HG02943 (cell line): ENCODE results near the gene KIAA1671.
"Not testable (repeated sequence)": the region's sequence is repeated elsewhere in the genome, so short reads cannot be mapped to it uniquely, and the experiment has no call there.

Experiments
- ATAC-seq: cut with Tn5 transposase; IDR thresholded peaks from one replicate; pipeline ENCODE4 v1.9.1; 2021; ENCODE audit warnings: mild to moderate bottlenecking, low read depth, moderate library complexity; ENCODE audit not compliant: unreplicated experiment

KIAA1671 gene

GRCh38 chr22:25182131-25183110, 229.9 kb downstream of the KIAA1671 start:
- no peak for ATAC-seq

- no peak for ATAC-seq
Observed at GRCh38 chr22:25183949-25184619, 231.6 kb downstream of the KIAA1671 start.

GRCh38 chr22:25186140-25186539, 233.6 kb downstream of the KIAA1671 start:
- ATAC-seq, result no peak

GRCh38 chr22:25187469-25187868, 235.0 kb downstream of the KIAA1671 start:
- no peak for ATAC-seq

GRCh38 chr22:25192406-25192805, 239.9 kb downstream of the KIAA1671 start:
- ATAC-seq, result no peak

- ATAC-seq, result no peak
Observed at GRCh38 chr22:25193130-25193529, 240.6 kb downstream of the KIAA1671 start.

GRCh38 chr22:25193548-25193947, 241.0 kb downstream of the KIAA1671 start:
- no peak for ATAC-seq

- no peak for ATAC-seq
Observed at GRCh38 chr22:25196326-25196725, 243.8 kb downstream of the KIAA1671 start.

GRCh38 chr22:25197340-25197739, 244.8 kb downstream of the KIAA1671 start:
- no peak for ATAC-seq

- ATAC-seq, result no peak
Observed at GRCh38 chr22:25199731-25200520, 247.4 kb downstream of the KIAA1671 start, which contains the start of gene CRYBB3. Gene CRYBB3, plus strand, starts transcription at chr22:25199858. Its CDS starts 1,539 bp downstream, at chr22:25201397.

- no peak for ATAC-seq
Observed at GRCh38 chr22:25200967-25201366, 248.5 kb downstream of the KIAA1671 start.

- ATAC-seq, result no peak
Observed at GRCh38 chr22:25201557-25202273, 249.2 kb downstream of the KIAA1671 start.

- ATAC-seq, result no peak
Observed at GRCh38 chr22:25202290-25202921, 249.9 kb downstream of the KIAA1671 start.

GRCh38 chr22:25203082-25203481, 250.6 kb downstream of the KIAA1671 start:
- ATAC-seq, result no peak

GRCh38 chr22:25204547-25204946, 252.0 kb downstream of the KIAA1671 start:
- not testable (repeated sequence) for ATAC-seq

GRCh38 chr22:25205847-25206246, 253.3 kb downstream of the KIAA1671 start:
- no peak for ATAC-seq

GRCh38 chr22:25206998-25207397, 254.5 kb downstream of the KIAA1671 start:
- ATAC-seq, result no peak

- no peak for ATAC-seq
Observed at GRCh38 chr22:25207553-25208157, 255.1 kb downstream of the KIAA1671 start.

- no peak for ATAC-seq
Observed at GRCh38 chr22:25208328-25208727, 255.8 kb downstream of the KIAA1671 start.
